ENCODE results near the gene DAPK2.

GRCh38 chr15:64037966-64038365 is 8.3 kb downstream of the DAPK2 start:
- TF ChIP-seq POLR2AphosphoS5 (IDR thresholded peaks at IDR 0.05; ENCODE audit: borderline replicate concordance, low read depth, low read length) (no peak), EZH2 (IDR thresholded peaks at IDR 0.05) (no peak)
